ENCODE measurements around the gene EDN1.

DNA sequence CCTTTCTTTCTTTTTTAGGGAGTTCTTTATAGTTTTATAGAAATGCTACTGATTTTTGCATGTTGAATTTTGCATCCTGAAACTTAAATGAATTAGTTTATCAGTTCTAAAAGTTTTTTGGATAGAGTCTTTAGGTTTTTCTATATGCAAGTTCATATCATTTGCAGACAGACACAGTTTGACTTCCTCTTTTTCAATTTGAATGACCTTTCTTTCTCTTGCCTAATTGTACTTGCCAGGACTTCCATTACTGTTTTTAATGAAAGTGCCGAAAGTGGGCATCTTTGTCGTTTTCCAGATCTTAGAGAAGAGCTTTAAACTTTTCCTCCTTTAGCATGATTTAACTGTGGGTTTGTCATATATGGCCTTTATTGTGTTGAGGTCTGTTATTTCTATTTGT lies 21.1 kb upstream of the EDN1 start:
- TF ChIP-seq EZH2 (IDR thresholded peaks at IDR 0.05; ENCODE audit: insufficient read depth, poor library complexity, severe bottlenecking) (no peak), EZH2phosphoT487 (IDR thresholded peaks at IDR 0.05; ENCODE audit: insufficient read depth, low read depth) (no peak)

Measured in GM23248 (cell line).